Measurements from ENCODE around the gene CKS1B. TPM values are rescaled to one million over a fixed set of nuclear protein-coding genes. Genes with fewer than 3 reads are reported as not detected.

Gene CKS1B
- total RNA-seq, 2 donors from 2014 or later: 33.5 to 47.5 TPM

DNA sequence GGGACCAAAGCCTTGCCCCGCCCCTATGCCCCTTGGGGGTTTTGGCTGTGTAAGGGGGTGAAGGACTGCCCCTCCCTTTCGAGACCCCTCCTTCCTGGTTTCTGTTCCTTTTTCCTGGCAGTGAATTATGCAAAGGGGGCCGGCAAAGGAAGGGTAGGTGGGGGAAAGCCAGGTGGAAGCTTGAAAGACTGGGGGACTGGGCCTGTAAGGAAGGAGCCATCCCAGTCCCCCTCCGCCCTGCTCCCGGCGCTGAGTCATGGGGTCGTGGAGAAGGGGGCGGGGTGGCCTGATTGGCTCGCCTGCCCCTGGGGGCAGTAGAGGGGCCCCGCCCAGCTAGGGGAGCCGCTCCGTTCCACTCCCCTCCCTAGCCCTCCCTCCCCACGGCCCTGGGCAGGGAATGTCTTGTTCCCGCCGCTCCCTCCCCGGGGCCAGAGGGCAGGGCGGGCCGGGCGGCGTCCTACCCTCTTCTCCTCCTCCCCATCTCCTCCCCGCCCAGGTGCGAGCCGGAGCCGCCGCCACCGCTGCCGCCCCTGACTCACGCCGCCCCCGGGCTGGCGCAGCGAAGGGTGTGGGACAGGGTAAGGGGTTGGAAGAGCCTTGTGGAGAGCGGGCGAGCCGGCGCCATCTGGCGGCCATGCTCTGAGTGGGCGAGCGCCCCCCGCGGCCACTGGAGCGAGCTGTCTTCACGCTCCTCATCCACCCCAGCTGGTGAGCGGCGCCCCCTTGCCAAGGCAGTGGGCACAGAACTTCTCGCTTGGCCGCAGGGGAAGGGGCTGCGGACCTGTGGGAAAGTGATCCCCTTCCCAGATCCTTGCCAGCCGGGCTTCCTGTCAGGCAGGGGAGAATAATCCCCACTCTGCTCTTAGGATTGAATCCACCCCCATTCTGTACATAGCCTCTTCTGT is 42.8 kb downstream of the CKS1B start:
- peak; percentile 84 for DNase-seq (ENCODE audit: low spot score)
- peaks cover 7 to 14% of the 10 kb centered on the region in 2 donors for H3K36me3 ChIP-seq
- peaks cover 18% of the 10 kb centered on the region for H3K4me1 ChIP-seq (replicated peaks)
- intact Hi-C loops (cut with DNase I): loop anchor here (1.0 kb wide), 1 partner anchor 55 kb away; no protein-coding TSS in a partner anchor
- H3K27ac ChIP-seq: peak overlapping the region; percentile 80 to 87
- no peaks in the 10 kb centered on the region for H3K9me3 ChIP-seq
- TF ChIP-seq POLR2AphosphoS5 (IDR thresholded peaks at IDR 0.05) (peak; percentile 93), POLR2A (IDR thresholded peaks at IDR 0.05) (peak; percentile 62)
- TF ChIP-seq, protein P1, sequence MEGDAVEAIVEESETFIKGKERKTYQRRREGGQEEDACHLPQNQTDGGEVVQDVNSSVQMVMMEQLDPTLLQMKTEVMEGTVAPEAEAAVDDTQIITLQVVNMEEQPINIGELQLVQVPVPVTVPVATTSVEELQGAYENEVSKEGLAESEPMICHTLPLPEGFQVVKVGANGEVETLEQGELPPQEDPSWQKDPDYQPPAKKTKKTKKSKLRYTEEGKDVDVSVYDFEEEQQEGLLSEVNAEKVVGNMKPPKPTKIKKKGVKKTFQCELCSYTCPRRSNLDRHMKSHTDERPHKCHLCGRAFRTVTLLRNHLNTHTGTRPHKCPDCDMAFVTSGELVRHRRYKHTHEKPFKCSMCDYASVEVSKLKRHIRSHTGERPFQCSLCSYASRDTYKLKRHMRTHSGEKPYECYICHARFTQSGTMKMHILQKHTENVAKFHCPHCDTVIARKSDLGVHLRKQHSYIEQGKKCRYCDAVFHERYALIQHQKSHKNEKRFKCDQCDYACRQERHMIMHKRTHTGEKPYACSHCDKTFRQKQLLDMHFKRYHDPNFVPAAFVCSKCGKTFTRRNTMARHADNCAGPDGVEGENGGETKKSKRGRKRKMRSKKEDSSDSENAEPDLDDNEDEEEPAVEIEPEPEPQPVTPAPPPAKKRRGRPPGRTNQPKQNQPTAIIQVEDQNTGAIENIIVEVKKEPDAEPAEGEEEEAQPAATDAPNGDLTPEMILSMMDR (IDR thresholded peaks at IDR 0.05): peak; percentile 94 to 100 (median 100)
- 4% methylated on average over 49 of the region's 49 CpGs for WGBS
- no peaks in the 10 kb centered on the region for H3K27me3 ChIP-seq (replicated peaks; ENCODE audit: insufficient read depth)
- H3K4me3 ChIP-seq: peak overlapping the region; percentile 21 to 26

DNA sequence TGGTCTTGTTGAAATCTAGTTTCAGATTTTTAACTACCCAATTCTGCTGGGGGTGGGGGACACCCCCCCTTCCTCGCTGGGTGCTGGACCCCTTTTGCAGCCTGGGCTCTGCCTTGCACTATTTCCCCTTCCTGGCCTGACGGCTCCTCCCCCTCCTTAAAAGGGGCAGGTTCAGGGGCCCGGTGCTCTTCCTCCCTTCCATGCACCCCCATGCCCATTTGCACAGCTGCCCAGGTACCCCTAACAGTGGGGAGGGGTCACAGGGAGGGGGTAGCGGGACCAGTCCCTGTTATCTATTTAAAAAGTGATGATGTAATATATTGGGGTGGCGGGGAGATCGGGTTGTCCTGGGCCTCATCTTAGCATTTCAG is 43.5 kb downstream of the CKS1B start:
- WGBS: 55% methylated on average over 6 of the region's 6 CpGs

DNA sequence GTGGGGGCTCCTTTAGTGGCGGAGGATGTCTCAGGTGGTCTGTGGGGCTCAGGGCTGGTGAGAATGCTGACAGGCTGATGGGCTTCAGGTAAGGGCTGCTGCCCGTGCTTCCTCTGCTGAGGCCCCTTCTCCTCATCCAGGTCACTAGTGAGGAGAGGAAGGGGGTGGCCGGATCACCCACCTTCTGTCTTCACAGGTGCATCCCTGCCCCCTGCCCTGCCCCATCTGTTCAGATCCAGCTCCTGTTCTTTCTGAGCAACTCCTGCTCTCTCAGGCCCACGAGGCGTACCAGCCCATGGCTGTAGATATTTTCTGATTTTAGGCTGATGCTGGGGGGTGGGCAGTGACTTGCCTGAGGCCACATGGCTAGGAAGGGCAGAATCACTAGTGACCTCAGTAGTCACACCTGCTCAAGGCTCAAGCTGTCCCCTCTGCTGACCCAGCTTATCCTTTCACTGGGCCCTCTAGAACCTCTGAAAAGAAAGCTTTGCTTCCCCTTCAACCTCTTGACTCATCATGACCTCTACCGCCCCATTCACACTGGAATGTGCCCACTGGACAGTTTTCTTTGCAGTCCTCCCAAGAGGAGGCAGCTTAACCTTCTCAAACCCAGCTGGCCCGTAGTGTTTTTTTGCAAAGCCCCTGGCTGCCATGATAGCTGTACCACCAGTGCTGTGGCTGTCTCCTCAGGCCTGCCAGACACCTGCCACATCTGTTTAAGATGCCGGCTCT is 44.3 kb downstream of the CKS1B start:
- intact Hi-C loops (cut with DNase I): no loop called here
- H3K36me3 ChIP-seq: peaks cover 7 to 14% of the 10 kb centered on the region in 2 donors
- peak overlapping the region in 1 of 2 donors; percentile 80 for H3K27ac ChIP-seq
- H3K9me3 ChIP-seq: no peaks in the 10 kb centered on the region
- no peak overlapping the region for H3K4me3 ChIP-seq
- DNase-seq (ENCODE audit: low spot score): no peak
- WGBS: 87% methylated on average over 8 of the region's 8 CpGs
- TF ChIP-seq POLR2AphosphoS5 (IDR thresholded peaks at IDR 0.05) (no peak), POLR2A (IDR thresholded peaks at IDR 0.05) (no peak)
- TF ChIP-seq, protein P1 (IDR thresholded peaks at IDR 0.05): no peak
- H3K27me3 ChIP-seq (replicated peaks; ENCODE audit: insufficient read depth): no peaks in the 10 kb centered on the region
- peaks cover 14% of the 10 kb centered on the region for H3K4me1 ChIP-seq (replicated peaks)

More for the DNA sequence above, 43.5 kb downstream of the CKS1B start:
- no peaks in the 10 kb centered on the region for H3K27me3 ChIP-seq (replicated peaks; ENCODE audit: insufficient read depth)
- TF ChIP-seq, protein P1 (IDR thresholded peaks at IDR 0.05): no peak
- TF ChIP-seq POLR2A (IDR thresholded peaks at IDR 0.05): no peak
- no peak for TF ChIP-seq POLR2AphosphoS5 (IDR thresholded peaks at IDR 0.05)
- peaks cover 14% of the 10 kb centered on the region for H3K4me1 ChIP-seq (replicated peaks)
- H3K9me3 ChIP-seq: no peaks in the 10 kb centered on the region
- intact Hi-C loops (cut with DNase I): loop anchor here (1.0 kb wide), 1 partner anchor 56 kb away; no protein-coding TSS in a partner anchor
- DNase-seq (ENCODE audit: low spot score): no peak
- peak overlapping the region; percentile 80 to 87 for H3K27ac ChIP-seq
- H3K36me3 ChIP-seq: peaks cover 7 to 14% of the 10 kb centered on the region in 2 donors
- H3K4me3 ChIP-seq: peak overlapping the region in 1 of 2 donors; percentile 26

DNA sequence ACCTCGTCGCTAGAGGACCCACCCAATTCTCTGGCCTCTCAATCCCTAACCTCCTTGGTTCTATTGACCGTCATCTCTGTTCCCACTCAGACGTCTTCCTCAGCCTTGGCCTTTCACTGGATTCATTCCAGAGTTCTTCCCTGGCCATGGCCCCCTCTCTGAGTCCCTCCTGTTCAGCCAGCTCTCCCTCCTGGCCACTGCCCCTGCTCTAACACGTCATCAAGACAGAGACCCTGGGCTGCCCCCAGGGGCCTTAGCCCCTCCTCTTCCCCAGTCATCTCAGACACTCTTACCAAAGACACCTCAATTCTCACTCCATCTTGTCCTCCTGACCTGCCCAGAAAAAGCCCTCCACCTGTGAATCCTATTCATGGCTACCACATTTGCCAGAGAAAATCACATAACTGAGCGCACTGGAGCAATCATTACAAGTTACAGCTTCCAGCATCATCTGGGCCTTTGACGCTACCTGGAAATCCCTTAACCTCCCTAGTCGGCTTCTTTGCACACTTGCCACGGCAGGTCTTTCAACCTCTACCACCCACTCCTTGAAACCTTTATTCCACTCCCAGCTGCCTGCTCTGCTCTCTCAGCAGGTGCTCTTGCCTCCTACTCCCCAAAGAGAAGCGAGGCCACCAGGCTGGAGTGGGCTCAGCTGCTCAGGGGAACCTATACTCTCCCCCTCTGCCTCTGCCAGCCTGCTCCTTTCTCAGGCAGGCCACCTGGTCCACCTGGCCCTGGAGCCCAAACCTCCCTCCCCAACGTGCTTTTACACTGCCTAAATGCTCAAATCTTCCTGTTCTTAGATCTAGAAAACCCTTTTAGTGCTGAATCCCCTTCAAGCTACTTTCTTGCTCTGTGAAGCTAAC is 45.1 kb downstream of the CKS1B start:
- WGBS: 77% methylated on average over 11 of the region's 11 CpGs
- no peak for DNase-seq (ENCODE audit: low spot score)
- Histone ChIP-seq H3K9me3 (no peaks in the 10 kb centered on the region), H3K4me1 (replicated peaks) (peaks cover 14% of the 10 kb centered on the region), H3K27me3 (replicated peaks; ENCODE audit: insufficient read depth) (no peaks in the 10 kb centered on the region), H3K27ac (no peak overlapping the region), H3K4me3 (no peak overlapping the region), H3K36me3 (peaks cover 5 to 10% of the 10 kb centered on the region in 2 donors)
- TF ChIP-seq POLR2A (IDR thresholded peaks at IDR 0.05) (no peak), POLR2AphosphoS5 (IDR thresholded peaks at IDR 0.05) (no peak)
- TF ChIP-seq, protein P1 (IDR thresholded peaks at IDR 0.05): no peak
- intact Hi-C loops (cut with DNase I): no loop called here
